HL-60/S4 treated with phorbol 12-myristate 13-acetate at 8.2 ng/mL for 4 days and 3 days (cell line): Measurements from ENCODE around the gene GNAT3.

Source experiments
- in situ Hi-C: fragments of 300-500 bp; cut with MboI; formaldehyde crosslinking; loops from 2 replicates; pipeline ENCODE4 v1.15.0; 2022; ENCODE audit warnings: low sequenced_read_pairs

The GNAT3 gene

GRCh38 chr7:80428161-80429054 lies 83.5 kb downstream of the GNAT3 start:
- in situ Hi-C loops: no loop called here

GRCh38 chr7:80427218-80427617 lies 84.6 kb downstream of the GNAT3 start:
- in situ Hi-C loops: no loop called here

GRCh38 chr7:80420876-80421275 lies 91.0 kb downstream of the GNAT3 start:
- in situ Hi-C loops: no loop called here

- in situ Hi-C loops: no loop called here
These were observed 94.6 kb downstream of the GNAT3 start for GRCh38 chr7:80417211-80417793.

- in situ Hi-C loops: no loop called here
These were observed 96.3 kb downstream of the GNAT3 start for GRCh38 chr7:80415522-80415921.

GRCh38 chr7:80415114-80415513 lies 96.8 kb downstream of the GNAT3 start:
- in situ Hi-C loops: no loop called here

- in situ Hi-C loops: no loop called here
These were observed 97.5 kb downstream of the GNAT3 start for GRCh38 chr7:80414331-80414730.

- in situ Hi-C loops: no loop called here
These were observed 98.4 kb downstream of the GNAT3 start for GRCh38 chr7:80413383-80413945.

- in situ Hi-C loops: no loop called here
These were observed 99.0 kb downstream of the GNAT3 start for GRCh38 chr7:80412842-80413241.

GRCh38 chr7:80411621-80412020 lies 100.2 kb downstream of the GNAT3 start:
- in situ Hi-C loops: no loop called here

- in situ Hi-C loops: no loop called here
These were observed 101.8 kb downstream of the GNAT3 start for GRCh38 chr7:80410081-80410480.
